Raji (cell line): ENCODE measurements around the gene HMSD.

ENCODE experiments used
- POLR2A ChIP-seq: IDR thresholded peaks from 2 replicates; pipeline ENCODE4 v1.6.1; 2011; ENCODE audit warnings: low read depth, low read length, control low read depth; ENCODE audit not compliant: insufficient read depth

HMSD gene

DNA sequence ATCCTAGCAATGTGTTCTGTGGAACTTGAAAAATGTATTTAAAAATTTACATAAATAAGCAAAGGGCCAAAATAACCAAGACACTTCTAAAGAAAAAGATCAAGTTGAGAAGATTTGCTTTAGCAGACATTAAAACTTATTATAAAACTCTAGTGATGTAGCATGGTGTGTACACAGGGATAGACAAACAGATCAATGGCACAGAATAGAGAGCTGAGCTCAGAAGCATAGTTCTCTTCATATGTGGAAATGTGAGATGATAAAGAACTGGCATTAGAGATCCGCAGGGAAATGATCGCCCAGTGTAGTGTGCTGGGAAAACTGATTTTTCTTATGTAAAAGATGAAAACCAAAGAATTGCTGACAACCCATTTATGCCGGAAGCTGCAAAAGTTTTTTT is 60.2 kb downstream of the HMSD start:
- no peak for TF ChIP-seq POLR2A
